Medulla oblongata (tissue), 1 donor: ENCODE measurements around the gene FN3K.
"Not testable (repeated sequence)": the region's sequence is repeated elsewhere in the genome, so short reads cannot be mapped to it uniquely, and the experiment has no call there.

Experiments used
- DNase-seq: peaks from one replicate; pipeline ENCODE4 v3.0.0-alpha.2; 2015; ENCODE audit errors: extremely low spot score

FN3K gene

GRCh38 chr17:82737967-82738877 lies 2.8 kb downstream of the FN3K start:
- DNase-seq = peak; percentile 98

- DNase-seq = no peak
Observed at GRCh38 chr17:82740906-82741759, 5.7 kb downstream of the FN3K start.

GRCh38 chr17:82743344-82744219 lies 8.2 kb downstream of the FN3K start:
- DNase-seq = no peak

- DNase-seq = not testable (repeated sequence)
Observed at GRCh38 chr17:82744736-82745135, 9.3 kb downstream of the FN3K start.

GRCh38 chr17:82745524-82745923 lies 10.1 kb downstream of the FN3K start:
- DNase-seq = no peak

GRCh38 chr17:82748756-82749155 lies 13.3 kb downstream of the FN3K start:
- DNase-seq = no peak

- no peak for DNase-seq
Observed at GRCh38 chr17:82750241-82750908, 15.0 kb downstream of the FN3K start.

GRCh38 chr17:82751171-82751570 lies 15.8 kb downstream of the FN3K start:
- no peak for DNase-seq

- DNase-seq = peak; percentile 86
Observed at GRCh38 chr17:82751571-82752370, 16.4 kb downstream of the FN3K start, which contains the start of gene TBCD. Gene TBCD (plus strand): TSS chr17:82752065. CDS start chr17:82752194, 129 bp downstream.

GRCh38 chr17:82752371-82753200 lies 17.2 kb downstream of the FN3K start:
- no peak for DNase-seq

- no peak for DNase-seq
Observed at GRCh38 chr17:82753201-82753464, 17.7 kb downstream of the FN3K start.

GRCh38 chr17:82754297-82755208 lies 19.1 kb downstream of the FN3K start:
- no peak for DNase-seq

- DNase-seq = no peak
Observed at GRCh38 chr17:82756166-82756565, 20.8 kb downstream of the FN3K start.

GRCh38 chr17:82765371-82765770 lies 30.0 kb downstream of the FN3K start:
- DNase-seq = no peak

- DNase-seq = peak; percentile 85
Observed at GRCh38 chr17:82767041-82767754, 31.8 kb downstream of the FN3K start.

GRCh38 chr17:82769041-82769440 lies 33.6 kb downstream of the FN3K start:
- DNase-seq = no peak

- no peak for DNase-seq
Observed at GRCh38 chr17:82772026-82772425, 36.6 kb downstream of the FN3K start.

GRCh38 chr17:82774456-82774855 lies 39.0 kb downstream of the FN3K start:
- DNase-seq = not testable (repeated sequence)
